ENCODE data around the gene RNH1. TPM values are rescaled to one million over a fixed set of nuclear protein-coding genes. Genes with fewer than 3 reads are reported as not detected.

The RNH1 gene
- total RNA-seq, 2 experiments from 2014 or later = 65.5 to 65.7 TPM

- no peak overlapping the region for H3K27ac ChIP-seq (ENCODE audit: low read depth, low read length, poor library complexity, severe bottlenecking)
- no peaks in the 10 kb centered on the region for H3K9me3 ChIP-seq (ENCODE audit: low read length)
- ChIA-PET POLR2A (interaction anchor here (0.6 kb wide), 1 partner anchor 51 kb away, joined by 3 read pairs; no protein-coding TSS in a partner anchor), CTCF (ENCODE audit: unreplicated experiment) (no interaction called here)
- no peaks in the 10 kb centered on the region for H3K36me3 ChIP-seq (ENCODE audit: insufficient read depth, low read length)
- BruUV-seq (replicated peaks) = no TSS peak
- intact Hi-C loops (cut with micrococcal nuclease; ENCODE audit: unreplicated experiment) = no loop called here
- no peak overlapping the region for H3K4me3 ChIP-seq (ENCODE audit: low read depth, low read length, poor library complexity, severe bottlenecking)
- H4K20me1 ChIP-seq (ENCODE audit: insufficient read depth, low read length) = no peaks in the 10 kb centered on the region
- DNase-seq (ENCODE audit: low spot score) = no peak
- no peaks in the 10 kb centered on the region for H3K9me2 ChIP-seq (ENCODE audit: insufficient read depth, low read length)
- H3K79me2 ChIP-seq (ENCODE audit: insufficient read depth, low read depth, low read length) = no peaks in the 10 kb centered on the region
- H3K4me2 ChIP-seq (ENCODE audit: low read length) = no peak overlapping the region
- TF ChIP-seq CTCF (conservative IDR thresholded peaks at IDR 0.05; ENCODE audit: low read length) (no peak), EZH2phosphoT487 (IDR thresholded peaks at IDR 0.05; ENCODE audit: borderline replicate concordance, low read depth, low read length) (no peak)
- H3K4me1 ChIP-seq (ENCODE audit: insufficient read depth, low read length, poor library complexity, severe bottlenecking) = no peaks in the 10 kb centered on the region
- H2AFZ ChIP-seq (ENCODE audit: low read length) = no peak overlapping the region
These were observed 46.5 kb downstream of the RNH1 start for GRCh38 chr11:460331-461199.

- DNase-seq (ENCODE audit: low spot score) = no peak
- H2AFZ ChIP-seq (ENCODE audit: low read length) = no peak overlapping the region
- H4K20me1 ChIP-seq (ENCODE audit: insufficient read depth, low read length) = no peaks in the 10 kb centered on the region
- TF ChIP-seq CTCF (conservative IDR thresholded peaks at IDR 0.05; ENCODE audit: low read length) = no peak
- TF ChIP-seq EZH2phosphoT487 (IDR thresholded peaks at IDR 0.05; ENCODE audit: borderline replicate concordance, low read depth, low read length) = no peak
- no TSS peak for BruUV-seq (replicated peaks)
- CTCF ChIA-PET (ENCODE audit: unreplicated experiment) = no interaction called here
- POLR2A ChIA-PET = no interaction called here
- H3K4me2 ChIP-seq (ENCODE audit: low read length) = no peak overlapping the region
- no peak overlapping the region for H3K4me3 ChIP-seq (ENCODE audit: low read depth, low read length, poor library complexity, severe bottlenecking)
- no peaks in the 10 kb centered on the region for H3K9me3 ChIP-seq (ENCODE audit: low read length)
- H3K27ac ChIP-seq (ENCODE audit: low read depth, low read length, poor library complexity, severe bottlenecking) = no peak overlapping the region
- no peaks in the 10 kb centered on the region for H3K79me2 ChIP-seq (ENCODE audit: insufficient read depth, low read depth, low read length)
- no peaks in the 10 kb centered on the region for H3K4me1 ChIP-seq (ENCODE audit: insufficient read depth, low read length, poor library complexity, severe bottlenecking)
- H3K9me2 ChIP-seq (ENCODE audit: insufficient read depth, low read length) = no peaks in the 10 kb centered on the region
- intact Hi-C loops (cut with micrococcal nuclease; ENCODE audit: unreplicated experiment) = no loop called here
- H3K36me3 ChIP-seq (ENCODE audit: insufficient read depth, low read length) = no peaks in the 10 kb centered on the region
These were observed 47.4 kb downstream of the RNH1 start for GRCh38 chr11:459511-460220.

All from OCI-LY7 (cell line).